HG02588 (cell line): Measurements from ENCODE around the gene DHX57.

Experiments used
- ATAC-seq: cut with Tn5 transposase; IDR thresholded peaks from one replicate; pipeline ENCODE4 v1.9.1; 2021; ENCODE audit warnings: mild to moderate bottlenecking, moderate library complexity; ENCODE audit not compliant: unreplicated experiment

The DHX57 gene

GRCh38 chr2:38754506-38754905 lies 121.2 kb downstream of the DHX57 start:
- no peak for ATAC-seq

DNA sequence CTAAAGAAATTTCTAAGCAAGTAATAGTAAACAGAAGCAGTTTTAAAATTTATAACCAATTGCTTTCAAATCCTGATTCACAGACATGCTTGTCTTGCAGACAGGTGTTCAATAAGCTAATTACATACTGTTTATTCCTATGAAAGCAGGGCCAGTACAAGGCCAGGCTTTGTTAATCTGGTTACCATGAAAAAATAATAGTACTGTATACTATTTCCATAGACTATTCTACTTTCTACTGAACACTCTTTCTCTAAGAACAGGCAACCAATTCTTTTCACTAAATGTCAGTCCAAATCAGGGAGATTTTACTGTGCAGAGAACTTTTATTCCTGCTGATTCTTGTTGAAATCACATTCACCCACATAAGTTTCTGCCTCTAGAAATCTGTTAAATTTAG lies 121.7 kb downstream of the DHX57 start:
- no peak for ATAC-seq

GRCh38 chr2:38751596-38752410 lies 123.9 kb downstream of the DHX57 start:
- ATAC-seq: no peak

GRCh38 chr2:38750891-38751595 lies 124.7 kb downstream of the DHX57 start, which contains the start of gene SRSF7:
Gene SRSF7 (minus strand): TSS chr2:38751361. CDS start chr2:38751256, 105 bp downstream.
- peak; percentile 79 for ATAC-seq

- ATAC-seq: peak; percentile 36
These were observed 125.5 kb downstream of the DHX57 start for GRCh38 chr2:38750011-38750890.

GRCh38 chr2:38748943-38749804 lies 126.6 kb downstream of the DHX57 start:
- no peak for ATAC-seq

GRCh38 chr2:38748391-38748790 lies 127.3 kb downstream of the DHX57 start:
- ATAC-seq: no peak

GRCh38 chr2:38747819-38748218 lies 127.9 kb downstream of the DHX57 start:
- ATAC-seq: no peak
